Skeletal muscle satellite cell (primary cell): ENCODE measurements around the gene FOXM1.

Experiments used
- H3K27me3 ChIP-seq: 2 replicates; pipeline ENCODE4 v1.7.0; 2013; ENCODE audit warnings: low read length; ENCODE audit not compliant: control insufficient read depth, insufficient read depth
- H3K36me3 ChIP-seq: 2 replicates; pipeline ENCODE4 v1.7.0; 2013; ENCODE audit warnings: mild to moderate bottlenecking, control low read depth, low read length; ENCODE audit not compliant: insufficient read depth
- H3K4me1 ChIP-seq: 2 replicates; pipeline ENCODE4 v1.7.0; 2013; ENCODE audit warnings: low read length; ENCODE audit not compliant: control insufficient read depth, insufficient read depth
- H3K4me2 ChIP-seq: 2 replicates; pipeline ENCODE4 v1.7.0; 2013; ENCODE audit warnings: mild to moderate bottlenecking, low read length
- H3K4me3 ChIP-seq: 2 replicates; pipeline ENCODE4 v1.7.0; 2013; ENCODE audit warnings: low read length
- H3K9ac ChIP-seq: 2 replicates; pipeline ENCODE4 v1.7.0; 2013; ENCODE audit warnings: mild to moderate bottlenecking, low read depth, low read length, moderate library complexity
- H3K9me3 ChIP-seq: replicated peaks from 2 replicates; pipeline ENCODE4 v1.7.0; 2013; ENCODE audit warnings: mild to moderate bottlenecking, control low read depth, low read length

The FOXM1 gene

GRCh38 chr12:2819810-2820209 is 57.2 kb downstream of the FOXM1 start:
- no peaks in the 10 kb centered on the region for H3K4me1 ChIP-seq
- H3K36me3 ChIP-seq = peaks cover 56% of the 10 kb centered on the region
- H3K4me2 ChIP-seq = no peak overlapping the region
- no peaks in the 10 kb centered on the region for H3K9me3 ChIP-seq
- H3K9ac ChIP-seq = no peak overlapping the region
- no peaks in the 10 kb centered on the region for H3K27me3 ChIP-seq
- H3K4me3 ChIP-seq = no peak overlapping the region

DNA sequence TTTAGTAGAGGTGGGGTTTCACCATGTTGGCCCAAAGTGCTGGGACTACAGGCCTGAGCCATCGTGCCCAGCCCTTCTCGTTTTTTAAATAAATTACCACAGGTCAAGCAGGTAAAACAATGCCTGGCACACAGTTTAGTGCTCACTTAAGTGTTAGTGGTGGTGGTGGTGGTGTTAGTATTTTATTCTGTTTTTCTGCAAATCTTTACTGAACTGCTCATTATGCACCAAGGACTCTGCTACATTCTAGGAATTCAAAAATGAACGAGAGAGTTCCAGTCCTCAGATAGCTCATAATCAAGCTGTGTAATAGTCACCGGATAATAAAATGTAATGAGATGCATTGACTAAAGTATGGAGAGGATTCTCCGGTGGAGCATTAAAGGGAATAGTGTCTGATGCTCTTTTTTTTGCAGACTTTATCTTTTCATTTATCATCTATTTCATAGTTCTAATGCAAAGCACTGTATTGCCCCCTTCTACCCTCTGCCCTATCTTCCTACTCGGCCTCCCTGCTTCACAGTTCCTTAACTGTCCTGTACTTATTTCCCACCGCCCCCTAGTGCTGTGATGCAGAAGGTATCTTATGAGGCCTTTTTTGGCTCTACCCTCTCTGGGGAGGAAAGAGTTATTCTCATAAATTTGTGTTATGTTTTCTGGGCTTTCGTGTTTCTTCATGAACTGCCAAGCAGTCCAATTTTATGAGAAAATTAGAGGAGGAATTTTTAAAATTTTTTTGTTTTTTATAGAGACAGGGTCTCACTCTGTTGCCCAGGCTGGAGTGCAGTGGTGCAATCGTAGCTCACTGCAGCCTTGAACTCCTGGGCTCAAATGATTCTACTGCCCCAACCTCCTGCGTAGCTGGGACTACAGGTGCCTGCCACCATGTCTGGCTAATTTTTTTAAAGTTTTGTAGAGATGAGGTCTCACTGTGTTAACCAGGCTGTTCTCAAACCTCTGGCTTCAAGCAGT is 63.5 kb downstream of the FOXM1 start:
- peak overlapping the region; percentile 95 for H3K4me2 ChIP-seq
- H3K9ac ChIP-seq = peak overlapping the region; percentile 95
- H3K27me3 ChIP-seq = no peaks in the 10 kb centered on the region
- peak overlapping the region; percentile 94 for H3K4me3 ChIP-seq
- peaks cover 11% of the 10 kb centered on the region for H3K36me3 ChIP-seq
- H3K9me3 ChIP-seq = no peaks in the 10 kb centered on the region
- H3K4me1 ChIP-seq = peaks cover 12% of the 10 kb centered on the region

- Histone ChIP-seq H3K4me2 (peak within 1 kb of the TSS; percentile 95), H3K27me3 (no peaks in the 10 kb centered on the region), H3K9ac (peak within 1 kb of the TSS; percentile 95), H3K4me1 (peaks cover 12% of the 10 kb centered on the region), H3K9me3 (no peaks in the 10 kb centered on the region), H3K4me3 (peak within 1 kb of the TSS; percentile 94), H3K36me3 (peaks cover 2% of the 10 kb centered on the region)
Measured at GRCh38 chr12:2812290-2813213, 64.4 kb downstream of the FOXM1 start, which contains the start of gene ITFG2. TSS of gene ITFG2 (plus strand) at chr12:2812668. CDS start at chr12:2812761, 93 bp downstream.

- Histone ChIP-seq H3K4me3 (peak overlapping the region; percentile 94), H3K9ac (peak overlapping the region; percentile 95), H3K9me3 (no peaks in the 10 kb centered on the region), H3K4me1 (peaks cover 12% of the 10 kb centered on the region), H3K4me2 (peak overlapping the region; percentile 95), H3K36me3 (no peaks in the 10 kb centered on the region), H3K27me3 (no peaks in the 10 kb centered on the region)
Measured at GRCh38 chr12:2811801-2812200, 65.2 kb downstream of the FOXM1 start.
